Muscle of leg (tissue), 11 donors: Measurements from ENCODE around the gene ITLN1. TPM values are rescaled to one million over a fixed set of nuclear protein-coding genes. Genes with fewer than 3 reads are reported as not detected.
"Not testable (repeated sequence)": the region's sequence is repeated elsewhere in the genome, so short reads cannot be mapped to it uniquely, and the experiment has no call there.

Experiments
- DNase-seq: peaks from one replicate; pipeline ENCODE4 v3.0.0; 2013
- H3K27ac ChIP-seq: one replicate; pipeline ENCODE4 v1.5.1; 2013; ENCODE audit warnings: mild to moderate bottlenecking, low read length, control low read depth
- H3K27me3 ChIP-seq: one replicate; pipeline ENCODE4 v1.6.1; 2013; ENCODE audit warnings: low read length; ENCODE audit not compliant: control insufficient read depth, insufficient read depth
- H3K36me3 ChIP-seq: one replicate; pipeline ENCODE4 v1.6.1; 2013; ENCODE audit warnings: low read length; ENCODE audit not compliant: control insufficient read depth, insufficient read depth
- H3K4me1 ChIP-seq: one replicate; pipeline ENCODE4 v1.6.1; 2013; ENCODE audit warnings: low read length; ENCODE audit not compliant: control insufficient read depth, insufficient read depth
- H3K4me3 ChIP-seq: one replicate; pipeline ENCODE4 v1.5.1; 2013; ENCODE audit warnings: low read length, control low read depth
- H3K9me3 ChIP-seq: replicated peaks from 2 replicates; pipeline ENCODE4 v1.6.1; 2013; ENCODE audit warnings: low read depth, low read length; ENCODE audit not compliant: control insufficient read depth
- WGBS: methylation state at CpG from one replicate; pipeline ENCODE4 v1.1.5; 2013; ENCODE audit warnings: missing lambda C conversion rate; ENCODE audit not compliant: insufficient coverage; 5-methylcytosine and 5-hydroxymethylcytosine counted together
- polyA plus RNA-seq, 8 donors: library from polyadenylated mRNA; unstranded; fragments of 120-200 nt; gene quantifications; one replicate each; pipeline versions ENCODE4 v1.2.1 to v1.2.3, GENCODE V29; 2013; ENCODE audit warnings: inconsistent platforms in 1 of 8, low replicate concordance in 1 of 8; ENCODE audit not compliant: insufficient read length in 8 of 8, insufficient read depth in 1 of 8
- total RNA-seq: library from RNA; stranded (reverse); fragments of 120-200 nt; gene quantifications from one replicate; pipeline ENCODE4 v1.2.4, GENCODE V29; 2013

Gene ITLN1
- total and polyA plus RNA-seq, 9 donors = 0.13 to 8.6 (median 0.30) TPM; not detected in 2

GRCh38 chr1:160883581-160884513 is 1.1 kb downstream of the ITLN1 start:
- Histone ChIP-seq H3K27ac (no peak overlapping the region), H3K36me3 (no peaks in the 10 kb centered on the region), H3K4me1 (no peaks in the 10 kb centered on the region), H3K4me3 (no peak overlapping the region), H3K9me3 (no peaks in the 10 kb centered on the region), H3K27me3 (no peaks in the 10 kb centered on the region)
- 86% methylated on average over 6 of the region's 13 CpGs for WGBS
- DNase-seq = no peak

GRCh38 chr1:160882582-160882981 is 2.4 kb downstream of the ITLN1 start:
- no CpG with 5 or more reads among the region's 1 CpG for WGBS
- H3K27ac ChIP-seq = no peak overlapping the region
- H3K27me3 ChIP-seq = no peaks in the 10 kb centered on the region
- no peak overlapping the region for H3K4me3 ChIP-seq
- DNase-seq = no peak
- no peaks in the 10 kb centered on the region for H3K4me1 ChIP-seq
- no peaks in the 10 kb centered on the region for H3K36me3 ChIP-seq
- no peaks in the 10 kb centered on the region for H3K9me3 ChIP-seq

DNA sequence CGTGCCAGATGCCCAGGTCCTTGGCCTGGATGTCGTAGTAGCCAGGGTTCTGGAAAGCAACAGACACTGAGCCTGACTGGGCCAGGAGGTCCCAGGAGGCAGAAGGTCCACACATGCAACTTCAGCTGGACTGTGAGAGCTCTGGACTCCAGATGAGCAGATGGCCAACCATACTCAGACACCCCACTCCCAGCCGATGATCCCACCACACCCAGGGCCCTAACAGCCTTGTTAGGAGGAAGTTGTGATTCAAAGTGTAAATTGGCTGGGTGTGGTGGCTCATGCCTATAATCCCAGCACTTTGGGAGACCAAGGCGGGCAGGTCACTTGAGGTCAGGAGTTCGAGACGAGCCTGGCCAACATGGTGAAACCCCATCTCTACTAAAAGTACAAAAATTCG is 3.7 kb downstream of the ITLN1 start:
- not testable (repeated sequence) for H3K27ac ChIP-seq, DNase-seq
- 77% methylated on average over 2 of the region's 7 CpGs for WGBS

GRCh38 chr1:160880216-160880615 is 4.8 kb downstream of the ITLN1 start:
- WGBS = 80% methylated on average over 1 of the region's 3 CpGs
- Histone ChIP-seq H3K9me3 (no peaks in the 10 kb centered on the region), H3K4me1 (no peaks in the 10 kb centered on the region), H3K36me3 (no peaks in the 10 kb centered on the region), H3K27me3 (no peaks in the 10 kb centered on the region), H3K27ac (no peak overlapping the region), H3K4me3 (no peak overlapping the region)
- no peak for DNase-seq

More for the DNA sequence above, 3.7 kb downstream of the ITLN1 start:
- H3K4me3 ChIP-seq, H3K27me3 ChIP-seq, H3K4me1 ChIP-seq, H3K9me3 ChIP-seq, H3K36me3 ChIP-seq: not testable (repeated sequence)

- no peak for DNase-seq
Observed at GRCh38 chr1:160879056-160879455, 5.9 kb downstream of the ITLN1 start.

GRCh38 chr1:160877221-160877620 is 7.8 kb downstream of the ITLN1 start:
- Histone ChIP-seq H3K9me3 (no peaks in the 10 kb centered on the region), H3K27me3 (no peaks in the 10 kb centered on the region), H3K27ac (no peak overlapping the region), H3K4me1 (no peaks in the 10 kb centered on the region), H3K4me3 (no peak overlapping the region), H3K36me3 (no peaks in the 10 kb centered on the region)
- no peak for DNase-seq

More at GRCh38 chr1:160879056-160879455, 5.9 kb downstream of the ITLN1 start:
- no peaks in the 10 kb centered on the region for H3K27me3 ChIP-seq
- no peaks in the 10 kb centered on the region for H3K36me3 ChIP-seq
- no peaks in the 10 kb centered on the region for H3K9me3 ChIP-seq
- no peak overlapping the region for H3K27ac ChIP-seq
- H3K4me1 ChIP-seq = no peaks in the 10 kb centered on the region
- WGBS = 59% methylated on average over 8 of the region's 8 CpGs
- no peak overlapping the region for H3K4me3 ChIP-seq

DNA sequence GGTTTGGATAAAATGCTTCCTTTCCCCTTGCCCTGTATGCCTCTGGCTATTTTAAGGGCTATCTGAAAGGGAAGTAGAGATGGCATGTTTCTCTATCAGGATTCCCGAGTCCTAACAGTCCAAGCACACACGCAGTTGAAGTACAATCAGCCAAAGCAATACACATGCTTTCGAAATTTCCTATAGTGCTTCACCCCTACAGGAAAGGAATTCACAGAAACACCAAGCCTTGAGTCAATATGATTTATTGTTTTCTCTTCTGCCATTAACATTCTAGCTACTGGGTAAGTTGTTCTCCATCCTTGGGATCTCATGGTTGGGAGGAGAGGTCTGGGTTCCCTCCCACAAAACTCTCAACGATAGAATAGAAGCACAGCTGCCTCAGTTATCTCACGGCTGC is 8.7 kb downstream of the ITLN1 start:
- Histone ChIP-seq H3K4me3 (no peak overlapping the region), H3K27ac (no peak overlapping the region), H3K36me3 (no peaks in the 10 kb centered on the region), H3K4me1 (no peaks in the 10 kb centered on the region), H3K9me3 (no peaks in the 10 kb centered on the region), H3K27me3 (no peaks in the 10 kb centered on the region)
- DNase-seq = no peak
- WGBS = no CpG with 5 or more reads among the region's 5 CpGs

DNA sequence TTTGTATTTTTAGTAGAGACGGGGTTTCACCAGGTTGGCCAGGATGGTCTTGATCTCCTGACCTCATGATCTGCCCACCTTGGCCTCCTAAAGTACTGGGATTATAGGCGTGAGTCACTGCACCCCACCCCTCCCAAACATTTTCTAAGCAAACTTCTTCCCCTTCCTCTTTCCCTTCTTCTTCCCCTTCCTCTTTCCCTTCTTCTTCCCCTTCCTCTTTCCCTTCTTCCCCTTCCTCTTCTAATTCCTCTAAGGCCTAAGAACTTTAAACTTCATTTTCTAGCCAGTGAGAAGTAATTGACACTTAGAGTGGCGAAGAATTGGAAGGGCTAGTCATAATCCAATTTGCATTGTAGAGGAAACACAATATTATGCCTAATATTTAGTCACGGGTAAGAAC is 9.4 kb downstream of the ITLN1 start:
- not testable (repeated sequence) for H3K27ac ChIP-seq, H3K4me1 ChIP-seq, H3K4me3 ChIP-seq, H3K9me3 ChIP-seq, H3K27me3 ChIP-seq, H3K36me3 ChIP-seq, DNase-seq
- WGBS = 33% methylated on average over 1 of the region's 4 CpGs

GRCh38 chr1:160874935-160875334 is 10.0 kb downstream of the ITLN1 start:
- H3K27ac ChIP-seq = no peak overlapping the region
- no peaks in the 10 kb centered on the region for H3K36me3 ChIP-seq
- no peaks in the 10 kb centered on the region for H3K9me3 ChIP-seq
- no peak overlapping the region for H3K4me3 ChIP-seq
- DNase-seq = no peak
- H3K4me1 ChIP-seq = no peaks in the 10 kb centered on the region
- H3K27me3 ChIP-seq = no peaks in the 10 kb centered on the region
- WGBS = no CpG with 5 or more reads among the region's 3 CpGs

DNA sequence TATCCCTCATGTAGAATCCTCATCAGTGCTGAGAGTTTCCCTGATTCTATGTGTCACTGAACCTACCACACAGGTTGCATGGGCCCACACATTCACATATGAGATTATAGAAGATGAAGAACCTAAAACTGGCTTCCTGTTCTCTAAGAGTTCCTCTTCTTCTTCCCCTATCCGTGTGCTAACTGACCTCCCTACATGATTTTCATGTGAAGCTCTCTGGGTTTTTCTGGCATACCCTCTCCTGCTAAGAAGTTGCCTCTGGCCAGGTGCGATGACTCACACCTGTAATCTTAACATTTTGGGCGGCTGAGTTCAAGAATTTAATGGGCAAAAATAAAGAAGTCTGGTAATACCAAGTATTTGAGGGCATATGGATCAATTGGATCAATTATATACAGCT is 16.8 kb downstream of the ITLN1 start:
- H3K36me3 ChIP-seq = no peaks in the 10 kb centered on the region

More for the DNA sequence above, 16.8 kb downstream of the ITLN1 start:
- Histone ChIP-seq H3K4me3 (no peak overlapping the region), H3K27me3 (no peaks in the 10 kb centered on the region), H3K9me3 (no peaks in the 10 kb centered on the region), H3K4me1 (no peaks in the 10 kb centered on the region), H3K27ac (no peak overlapping the region)
- DNase-seq = no peak
- 50% methylated on average over 3 of the region's 3 CpGs for WGBS
